Measurements from ENCODE around the gene AUTS2.

DNA sequence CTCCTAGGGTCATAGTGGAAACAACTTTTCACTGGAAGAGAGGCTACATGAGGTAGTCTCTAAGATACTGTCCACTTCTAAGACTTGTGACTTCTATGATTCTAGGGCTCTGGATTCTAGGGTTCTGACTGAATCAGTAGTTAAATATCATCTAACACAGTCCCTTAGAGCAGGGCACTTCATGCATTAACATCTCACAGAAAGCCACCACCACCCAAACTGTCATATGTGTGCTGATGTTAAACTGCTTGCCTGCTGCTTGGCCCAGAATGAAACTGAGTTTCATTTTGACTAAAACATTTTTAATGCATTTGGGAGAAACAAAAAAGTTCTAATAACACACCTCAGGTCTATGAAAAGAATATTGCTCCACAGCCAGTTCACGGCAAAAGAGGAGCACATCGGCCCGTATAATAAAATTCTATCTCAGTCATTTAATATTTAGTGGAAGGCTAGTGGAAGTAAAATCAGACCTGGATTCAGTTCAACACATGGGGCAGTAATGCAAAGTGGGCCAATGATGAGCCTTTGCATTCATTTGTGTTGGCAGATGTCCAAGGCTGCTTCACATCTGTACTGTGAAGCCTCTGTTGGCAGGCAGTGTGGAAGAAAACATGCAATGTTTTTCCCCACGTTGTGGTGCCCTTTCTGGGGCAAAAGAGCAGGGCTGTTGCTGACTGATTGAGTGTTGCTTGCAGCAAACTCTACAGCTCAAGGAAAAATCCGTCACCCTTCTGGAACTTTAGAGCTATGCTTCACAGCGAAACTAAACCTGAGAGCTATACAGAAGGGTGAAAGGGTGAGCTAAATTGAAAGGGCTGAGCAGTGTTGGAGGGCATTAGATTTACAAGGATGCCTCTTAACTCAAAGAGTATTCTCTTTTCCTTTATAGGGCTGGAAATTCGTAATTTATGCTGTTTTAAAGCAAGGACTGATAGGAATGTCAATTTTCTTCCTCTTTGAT lies 33.5 kb upstream of the AUTS2 start:
- TF ChIP-seq, protein P1, sequence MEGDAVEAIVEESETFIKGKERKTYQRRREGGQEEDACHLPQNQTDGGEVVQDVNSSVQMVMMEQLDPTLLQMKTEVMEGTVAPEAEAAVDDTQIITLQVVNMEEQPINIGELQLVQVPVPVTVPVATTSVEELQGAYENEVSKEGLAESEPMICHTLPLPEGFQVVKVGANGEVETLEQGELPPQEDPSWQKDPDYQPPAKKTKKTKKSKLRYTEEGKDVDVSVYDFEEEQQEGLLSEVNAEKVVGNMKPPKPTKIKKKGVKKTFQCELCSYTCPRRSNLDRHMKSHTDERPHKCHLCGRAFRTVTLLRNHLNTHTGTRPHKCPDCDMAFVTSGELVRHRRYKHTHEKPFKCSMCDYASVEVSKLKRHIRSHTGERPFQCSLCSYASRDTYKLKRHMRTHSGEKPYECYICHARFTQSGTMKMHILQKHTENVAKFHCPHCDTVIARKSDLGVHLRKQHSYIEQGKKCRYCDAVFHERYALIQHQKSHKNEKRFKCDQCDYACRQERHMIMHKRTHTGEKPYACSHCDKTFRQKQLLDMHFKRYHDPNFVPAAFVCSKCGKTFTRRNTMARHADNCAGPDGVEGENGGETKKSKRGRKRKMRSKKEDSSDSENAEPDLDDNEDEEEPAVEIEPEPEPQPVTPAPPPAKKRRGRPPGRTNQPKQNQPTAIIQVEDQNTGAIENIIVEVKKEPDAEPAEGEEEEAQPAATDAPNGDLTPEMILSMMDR (IDR thresholded peaks at IDR 0.05; ENCODE audit: insufficient read depth, low read length) = no peak
- no peak for TF ChIP-seq POLR2AphosphoS5 (IDR thresholded peaks at IDR 0.05; ENCODE audit: low read depth)
- no peak for TF ChIP-seq GABPA (IDR thresholded peaks at IDR 0.05; ENCODE audit: low read depth)
- TF ChIP-seq, protein P2, sequence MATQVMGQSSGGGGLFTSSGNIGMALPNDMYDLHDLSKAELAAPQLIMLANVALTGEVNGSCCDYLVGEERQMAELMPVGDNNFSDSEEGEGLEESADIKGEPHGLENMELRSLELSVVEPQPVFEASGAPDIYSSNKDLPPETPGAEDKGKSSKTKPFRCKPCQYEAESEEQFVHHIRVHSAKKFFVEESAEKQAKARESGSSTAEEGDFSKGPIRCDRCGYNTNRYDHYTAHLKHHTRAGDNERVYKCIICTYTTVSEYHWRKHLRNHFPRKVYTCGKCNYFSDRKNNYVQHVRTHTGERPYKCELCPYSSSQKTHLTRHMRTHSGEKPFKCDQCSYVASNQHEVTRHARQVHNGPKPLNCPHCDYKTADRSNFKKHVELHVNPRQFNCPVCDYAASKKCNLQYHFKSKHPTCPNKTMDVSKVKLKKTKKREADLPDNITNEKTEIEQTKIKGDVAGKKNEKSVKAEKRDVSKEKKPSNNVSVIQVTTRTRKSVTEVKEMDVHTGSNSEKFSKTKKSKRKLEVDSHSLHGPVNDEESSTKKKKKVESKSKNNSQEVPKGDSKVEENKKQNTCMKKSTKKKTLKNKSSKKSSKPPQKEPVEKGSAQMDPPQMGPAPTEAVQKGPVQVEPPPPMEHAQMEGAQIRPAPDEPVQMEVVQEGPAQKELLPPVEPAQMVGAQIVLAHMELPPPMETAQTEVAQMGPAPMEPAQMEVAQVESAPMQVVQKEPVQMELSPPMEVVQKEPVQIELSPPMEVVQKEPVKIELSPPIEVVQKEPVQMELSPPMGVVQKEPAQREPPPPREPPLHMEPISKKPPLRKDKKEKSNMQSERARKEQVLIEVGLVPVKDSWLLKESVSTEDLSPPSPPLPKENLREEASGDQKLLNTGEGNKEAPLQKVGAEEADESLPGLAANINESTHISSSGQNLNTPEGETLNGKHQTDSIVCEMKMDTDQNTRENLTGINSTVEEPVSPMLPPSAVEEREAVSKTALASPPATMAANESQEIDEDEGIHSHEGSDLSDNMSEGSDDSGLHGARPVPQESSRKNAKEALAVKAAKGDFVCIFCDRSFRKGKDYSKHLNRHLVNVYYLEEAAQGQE (IDR thresholded peaks at IDR 0.05; ENCODE audit: insufficient replicate concordance, low read depth) = no peak

Measured in HL-60 (cell line).